Upper lobe of left lung (tissue), 4 donors: ENCODE data around the gene MCEMP1.

Source experiments
- EP300 ChIP-seq, 4 donors: sonication (generic); formaldehyde crosslinking; IDR thresholded peaks; one replicate each; pipeline ENCODE4 v1.5.1; 2017; ENCODE audit warnings: antibody characterized with exemption in 4 of 4, control low read depth in 2 of 4
- POLR2AphosphoS5 ChIP-seq, 2 donors: sonication (generic); formaldehyde crosslinking; IDR thresholded peaks; one replicate each; pipeline ENCODE4 v1.5.1; 2017; ENCODE audit warnings: antibody characterized with exemption in 2 of 2
- TF ChIP-seq, protein P1 (sequence below), 6 experiments: fragments of 450-650 bp in 4 of 6; fragments of 200-600 bp in 2 of 6; sonication (generic) in 2 of 6; IDR thresholded peaks; one replicate each; pipeline ENCODE4 v1.5.1; 2016 to 2019; ENCODE audit warnings: antibody characterized with exemption in 6 of 6

DNA sequence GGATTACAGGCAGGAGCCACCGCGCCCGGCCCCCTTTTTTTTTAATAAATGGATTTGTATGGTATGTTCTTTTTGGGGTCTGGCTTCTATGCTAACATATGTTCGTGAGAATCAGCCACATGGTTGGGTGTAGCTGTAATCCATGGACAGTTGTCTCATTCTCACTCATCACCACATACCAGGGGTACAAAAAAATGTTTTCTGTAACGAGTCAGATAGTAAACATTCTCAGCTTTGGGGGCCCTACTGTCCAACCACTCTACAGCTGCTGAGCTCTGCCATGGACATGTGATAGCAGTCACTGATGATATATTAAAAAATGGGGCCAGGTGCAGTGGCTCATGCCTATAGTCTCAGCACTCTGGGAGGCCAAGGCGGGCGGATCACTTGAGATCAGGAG lies 13.2 kb upstream of the MCEMP1 start:
- TF ChIP-seq POLR2AphosphoS5 (IDR thresholded peaks at IDR 0.05) (no peak), EP300 (IDR thresholded peaks at IDR 0.05) (no peak)
- TF ChIP-seq, protein P1, sequence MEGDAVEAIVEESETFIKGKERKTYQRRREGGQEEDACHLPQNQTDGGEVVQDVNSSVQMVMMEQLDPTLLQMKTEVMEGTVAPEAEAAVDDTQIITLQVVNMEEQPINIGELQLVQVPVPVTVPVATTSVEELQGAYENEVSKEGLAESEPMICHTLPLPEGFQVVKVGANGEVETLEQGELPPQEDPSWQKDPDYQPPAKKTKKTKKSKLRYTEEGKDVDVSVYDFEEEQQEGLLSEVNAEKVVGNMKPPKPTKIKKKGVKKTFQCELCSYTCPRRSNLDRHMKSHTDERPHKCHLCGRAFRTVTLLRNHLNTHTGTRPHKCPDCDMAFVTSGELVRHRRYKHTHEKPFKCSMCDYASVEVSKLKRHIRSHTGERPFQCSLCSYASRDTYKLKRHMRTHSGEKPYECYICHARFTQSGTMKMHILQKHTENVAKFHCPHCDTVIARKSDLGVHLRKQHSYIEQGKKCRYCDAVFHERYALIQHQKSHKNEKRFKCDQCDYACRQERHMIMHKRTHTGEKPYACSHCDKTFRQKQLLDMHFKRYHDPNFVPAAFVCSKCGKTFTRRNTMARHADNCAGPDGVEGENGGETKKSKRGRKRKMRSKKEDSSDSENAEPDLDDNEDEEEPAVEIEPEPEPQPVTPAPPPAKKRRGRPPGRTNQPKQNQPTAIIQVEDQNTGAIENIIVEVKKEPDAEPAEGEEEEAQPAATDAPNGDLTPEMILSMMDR (IDR thresholded peaks at IDR 0.05): no peak
